Activated T-cell treated with anti-CD3 and anti-CD28 coated beads, Interleukin-2, amount 50 U/mL, for 24 hours (primary cell): ENCODE measurements around the gene DGKD.

Experiments
- DNase-seq: peaks from one replicate; pipeline ENCODE4 v3.0.0-alpha.2; 2020
- H3K27ac Mint-ChIP-seq: 2 replicates; pipeline ENCODE4 v1.8.0; 2020; ENCODE audit warnings: mild to moderate bottlenecking, mixed read lengths
- H3K27me3 Mint-ChIP-seq: 2 replicates; pipeline ENCODE4 v1.8.0; 2020; ENCODE audit warnings: mixed read lengths
- H3K36me3 Mint-ChIP-seq: 2 replicates; pipeline ENCODE4 v1.8.0; 2020; ENCODE audit warnings: low read depth, mixed read lengths
- H3K4me1 Mint-ChIP-seq: 2 replicates; pipeline ENCODE4 v1.8.0; 2020; ENCODE audit warnings: low read depth, mixed read lengths
- H3K4me3 Mint-ChIP-seq: 2 replicates; pipeline ENCODE4 v1.8.0; 2020; ENCODE audit warnings: mild to moderate bottlenecking, moderate library complexity, mixed read lengths
- H3K9me3 Mint-ChIP-seq: 2 replicates; pipeline ENCODE4 v1.8.0; 2020; ENCODE audit warnings: mixed read lengths

DGKD gene

GRCh38 chr2:233446606-233447305 lies 92.5 kb downstream of the DGKD start:
- H3K4me1 Mint-ChIP-seq = peaks cover 10% of the 10 kb centered on the region
- no peak overlapping the region for H3K27ac Mint-ChIP-seq
- H3K4me3 Mint-ChIP-seq = no peak overlapping the region
- H3K9me3 Mint-ChIP-seq = no peaks in the 10 kb centered on the region
- DNase-seq = no peak
- H3K36me3 Mint-ChIP-seq = peaks cover 94% of the 10 kb centered on the region
- no peaks in the 10 kb centered on the region for H3K27me3 Mint-ChIP-seq

- peak overlapping the region; percentile 31 for H3K27ac Mint-ChIP-seq
- H3K9me3 Mint-ChIP-seq = no peaks in the 10 kb centered on the region
These were observed 93.4 kb downstream of the DGKD start for GRCh38 chr2:233447506-233448219.

GRCh38 chr2:233448220-233448559 lies 93.9 kb downstream of the DGKD start:
- DNase-seq = no peak
- Mint-ChIP-seq H3K4me3 (no peak overlapping the region), H3K27ac (peak overlapping the region; percentile 31)

More at GRCh38 chr2:233447506-233448219, 93.4 kb downstream of the DGKD start:
- Mint-ChIP-seq H3K36me3 (peaks cover 95% of the 10 kb centered on the region), H3K27me3 (no peaks in the 10 kb centered on the region), H3K4me3 (no peak overlapping the region), H3K4me1 (peaks cover 8% of the 10 kb centered on the region)
- no peak for DNase-seq

GRCh38 chr2:233448575-233448974 lies 94.3 kb downstream of the DGKD start:
- H3K27me3 Mint-ChIP-seq = no peaks in the 10 kb centered on the region
- no peak overlapping the region for H3K4me3 Mint-ChIP-seq
- H3K27ac Mint-ChIP-seq = peak overlapping the region; percentile 31
- peaks cover 94% of the 10 kb centered on the region for H3K36me3 Mint-ChIP-seq
- H3K9me3 Mint-ChIP-seq = no peaks in the 10 kb centered on the region
- no peak for DNase-seq
- H3K4me1 Mint-ChIP-seq = peaks cover under 1% of the 10 kb centered on the region

More at GRCh38 chr2:233448220-233448559, 93.9 kb downstream of the DGKD start:
- H3K27me3 Mint-ChIP-seq = no peaks in the 10 kb centered on the region
- H3K36me3 Mint-ChIP-seq = peaks cover 94% of the 10 kb centered on the region
- peaks cover 5% of the 10 kb centered on the region for H3K4me1 Mint-ChIP-seq
- H3K9me3 Mint-ChIP-seq = no peaks in the 10 kb centered on the region

- no peaks in the 10 kb centered on the region for H3K9me3 Mint-ChIP-seq
- H3K4me3 Mint-ChIP-seq = no peak overlapping the region
- no peaks in the 10 kb centered on the region for H3K27me3 Mint-ChIP-seq
- peak overlapping the region; percentile 55 for H3K27ac Mint-ChIP-seq
- H3K36me3 Mint-ChIP-seq = peaks cover 94% of the 10 kb centered on the region
- DNase-seq = no peak
- H3K4me1 Mint-ChIP-seq = no peaks in the 10 kb centered on the region
These were observed 95.0 kb downstream of the DGKD start for GRCh38 chr2:233449081-233449901.

- no peak for DNase-seq
- no peaks in the 10 kb centered on the region for H3K9me3 Mint-ChIP-seq
- peak overlapping the region; percentile 47 for H3K27ac Mint-ChIP-seq
- H3K27me3 Mint-ChIP-seq = no peaks in the 10 kb centered on the region
- peaks cover 94% of the 10 kb centered on the region for H3K36me3 Mint-ChIP-seq
- no peak overlapping the region for H3K4me3 Mint-ChIP-seq
- H3K4me1 Mint-ChIP-seq = no peaks in the 10 kb centered on the region
These were observed 95.9 kb downstream of the DGKD start for GRCh38 chr2:233449921-233450863.

GRCh38 chr2:233450864-233451575 lies 96.7 kb downstream of the DGKD start:
- Mint-ChIP-seq H3K9me3 (no peaks in the 10 kb centered on the region), H3K27me3 (no peaks in the 10 kb centered on the region), H3K4me1 (no peaks in the 10 kb centered on the region), H3K27ac (peak overlapping the region; percentile 47), H3K36me3 (peaks cover 94% of the 10 kb centered on the region), H3K4me3 (no peak overlapping the region)
- DNase-seq = no peak

GRCh38 chr2:233451950-233452349 lies 97.7 kb downstream of the DGKD start:
- Mint-ChIP-seq H3K9me3 (no peaks in the 10 kb centered on the region), H3K27me3 (no peaks in the 10 kb centered on the region), H3K4me3 (no peak overlapping the region), H3K27ac (peak overlapping the region; percentile 1), H3K4me1 (no peaks in the 10 kb centered on the region), H3K36me3 (peaks cover 96% of the 10 kb centered on the region)
- DNase-seq = no peak

GRCh38 chr2:233453111-233453915 lies 99.0 kb downstream of the DGKD start:
- H3K27ac Mint-ChIP-seq = peak overlapping the region; percentile 52
- H3K4me1 Mint-ChIP-seq = no peaks in the 10 kb centered on the region
- peaks cover 99% of the 10 kb centered on the region for H3K36me3 Mint-ChIP-seq
- no peak for DNase-seq
- H3K4me3 Mint-ChIP-seq = no peak overlapping the region
- H3K27me3 Mint-ChIP-seq = no peaks in the 10 kb centered on the region
- H3K9me3 Mint-ChIP-seq = no peaks in the 10 kb centered on the region

- Mint-ChIP-seq H3K4me3 (no peak overlapping the region), H3K27ac (peak overlapping the region; percentile 52), H3K27me3 (no peaks in the 10 kb centered on the region), H3K36me3 (peaks cover 98% of the 10 kb centered on the region), H3K9me3 (no peaks in the 10 kb centered on the region), H3K4me1 (no peaks in the 10 kb centered on the region)
- no peak for DNase-seq
These were observed 99.6 kb downstream of the DGKD start for GRCh38 chr2:233453916-233454315.

GRCh38 chr2:233455006-233455405 lies 100.7 kb downstream of the DGKD start:
- no peak for DNase-seq
- Mint-ChIP-seq H3K9me3 (no peaks in the 10 kb centered on the region), H3K27me3 (no peaks in the 10 kb centered on the region), H3K4me1 (no peaks in the 10 kb centered on the region), H3K27ac (peak overlapping the region; percentile 22), H3K36me3 (peaks cover 98% of the 10 kb centered on the region), H3K4me3 (no peak overlapping the region)

- Mint-ChIP-seq H3K36me3 (peaks cover 97% of the 10 kb centered on the region), H3K9me3 (no peaks in the 10 kb centered on the region), H3K4me3 (no peak overlapping the region), H3K27ac (peak overlapping the region; percentile 6), H3K4me1 (no peaks in the 10 kb centered on the region), H3K27me3 (no peaks in the 10 kb centered on the region)
- no peak for DNase-seq
These were observed 101.2 kb downstream of the DGKD start for GRCh38 chr2:233455491-233455890.

- Mint-ChIP-seq H3K9me3 (no peaks in the 10 kb centered on the region), H3K27me3 (no peaks in the 10 kb centered on the region), H3K4me1 (no peaks in the 10 kb centered on the region), H3K36me3 (peaks cover 96% of the 10 kb centered on the region), H3K27ac (peak overlapping the region; percentile 55), H3K4me3 (no peak overlapping the region)
- DNase-seq = no peak
These were observed 101.8 kb downstream of the DGKD start for GRCh38 chr2:233456111-233456510.
